K562 (cell line): ENCODE results near the gene GLIS1. TPM values are rescaled to one million over a fixed set of nuclear protein-coding genes. Genes with fewer than 3 reads are reported as not detected.

Source experiments
- ATAC-seq: fragments of 200-7000 bp; cut with Tn5 transposase; 3 replicates; pipeline ENCODE4 v1.9.1; 2020; ENCODE audit warnings: moderate library complexity
- BruUV-seq: library from RNA; stranded (reverse); fragments of 400-500 nt; replicated peaks from 2 replicates; lab custom pipeline; 2021; lab: Mats Ljungman, UMichigan
- CTCF ChIA-PET: fragments of 300-600 bp; formaldehyde crosslinking; extraction: SDS; loops from one replicate; lab custom pipeline; 2021; ENCODE audit warnings: low intra/inter-chr PET ratio; lab: Yijun Ruan, JAX
- POLR2A ChIA-PET: fragments of 300-600, 350-650 bp; sonication (Branson Sonifier 250); formaldehyde crosslinking; extraction: SDS; loops from one replicate; lab custom pipeline; 2021; ENCODE audit warnings: antibody characterized with exemption, inconsistent platforms; lab: Yijun Ruan, JAX
- DNase-seq, 4 experiments: peaks; one replicate each; pipeline versions ENCODE4 v3.0.0 to v3.0.0-alpha.2; 2011 to 2018; ENCODE audit warnings: low spot score in 3 of 4, mixed read lengths in 3 of 4; ENCODE audit errors: extremely low read depth in 1 of 4
- FAIRE-seq: peaks from 2 replicates; lab custom pipeline; 2011; peaks lifted over from hg19 to GRCh38; lab: Jason Lieb, UNC
- H2AFZ ChIP-seq: 2 replicates; pipeline ENCODE4 v1.6.0; 2011; ENCODE audit warnings: low read depth, low read length, control low read depth, inconsistent platforms
- H3K27ac ChIP-seq: fragments of 200-600 bp; 3 replicates; pipeline ENCODE4 v1.8.0; 2011; ENCODE audit warnings: low read depth, mild to moderate bottlenecking, control low read depth, inconsistent platforms, low read length, moderate library complexity, mixed read lengths; ENCODE audit errors: extremely low read depth
- H3K27me3 ChIP-seq, 2 experiments: fragments of 300-600 bp in 1 of 2; 2 replicates in 1 of 2; 3 replicates in 1 of 2; pipeline versions ENCODE4 v1.6.0 to v1.8.0; 2011; ENCODE audit warnings: inconsistent platforms in 2 of 2, low read length in 2 of 2, mild to moderate bottlenecking in 1 of 2, mixed read lengths in 1 of 2, moderate library complexity in 1 of 2; ENCODE audit not compliant: control insufficient read depth in 2 of 2, insufficient read depth in 2 of 2
- H3K36me3 ChIP-seq: fragments of 300-600 bp; 3 replicates; pipeline ENCODE4 v1.8.0; 2011; ENCODE audit warnings: mild to moderate bottlenecking, low read length, inconsistent platforms; ENCODE audit not compliant: control insufficient read depth, insufficient read depth
- H3K4me1 ChIP-seq, 2 experiments: fragments of 200-600 bp in 1 of 2; replicated peaks in 1 of 2; 2 replicates in 1 of 2; 3 replicates in 1 of 2; pipeline versions ENCODE4 v1.5.1 to v1.8.0; 2011; ENCODE audit warnings: inconsistent platforms in 2 of 2, low read length in 2 of 2, mild to moderate bottlenecking in 1 of 2, mixed read lengths in 1 of 2, moderate library complexity in 1 of 2; ENCODE audit not compliant: control insufficient read depth in 2 of 2, insufficient read depth in 2 of 2
- H3K4me2 ChIP-seq: 2 replicates; pipeline ENCODE4 v1.6.1; 2011; ENCODE audit warnings: low read length, control low read depth, inconsistent platforms, mixed read lengths; ENCODE audit not compliant: insufficient read depth
- H3K4me3 ChIP-seq: fragments of 200-600 bp; sonication (generic), shearing (Covaris generic); 2 replicates; pipeline ENCODE4 v1.5.1; 2016; ENCODE audit warnings: control low read depth, inconsistent platforms
- H3K79me2 ChIP-seq: fragments of 200-600 bp; 3 replicates; pipeline ENCODE4 v1.8.0; 2011; ENCODE audit warnings: low read length, inconsistent platforms; ENCODE audit not compliant: control insufficient read depth, insufficient read depth
- H3K9ac ChIP-seq, 2 experiments: 2 replicates each; pipeline versions ENCODE4 v1.6.0 to v1.6.1; 2011; ENCODE audit warnings: low read depth in 2 of 2, low read length in 2 of 2, control low read depth in 1 of 2, inconsistent platforms in 1 of 2, mild to moderate bottlenecking in 1 of 2, mixed read lengths in 1 of 2; ENCODE audit not compliant: insufficient read depth in 1 of 2
- H3K9me1 ChIP-seq: one replicate; pipeline ENCODE4 v1.6.0; 2011; ENCODE audit warnings: inconsistent platforms, mild to moderate bottlenecking, low read length, moderate library complexity; ENCODE audit not compliant: control insufficient read depth, insufficient read depth
- H3K9me3 ChIP-seq: replicated peaks from 2 replicates; pipeline ENCODE4 v1.5.1; 2011; ENCODE audit warnings: low read depth, low read length, inconsistent platforms; ENCODE audit not compliant: control insufficient read depth, insufficient read depth
- H4K20me1 ChIP-seq: replicated peaks from 2 replicates; pipeline ENCODE4 v1.6.1; 2011; ENCODE audit warnings: low read length, inconsistent platforms, mixed read lengths; ENCODE audit not compliant: control insufficient read depth, insufficient read depth
- CTCF ChIP-seq, 3 experiments: IDR thresholded peaks in 2 of 3; conservative IDR thresholded peaks in 1 of 3; 2 replicates each; pipeline ENCODE4 v1.5.1; 2011 to 2012; ENCODE audit warnings: low read length in 3 of 3, mild to moderate bottlenecking in 3 of 3, control low read depth in 2 of 3, improper control_type of control experiment in 1 of 3, inconsistent platforms in 1 of 3, low read depth in 1 of 3, mixed read lengths in 1 of 3, moderate library complexity in 1 of 3; ENCODE audit not compliant: insufficient read depth in 2 of 3
- RAD21 ChIP-seq, 2 experiments: fragments of 250-450 bp in 1 of 2; fragments of 450-650 bp in 1 of 2; sonication (Bioruptor Pico) in 1 of 2; formaldehyde crosslinking in 1 of 2; IDR thresholded peaks in 1 of 2; conservative IDR thresholded peaks in 1 of 2; 2 replicates each; pipeline versions ENCODE4 v1.4.0 to v1.8.0; 2020 to 2022; ENCODE audit warnings: mild to moderate bottlenecking in 2 of 2, moderate library complexity in 1 of 2
- ZNF79 ChIP-seq: fragments of 250-450 bp; sonication (Bioruptor Pico); IDR thresholded peaks from 2 replicates; pipeline ENCODE4 v1.4.0; 2020; ENCODE audit warnings: low read depth, mild to moderate bottlenecking, moderate library complexity
- ZZZ3 ChIP-seq: fragments of 450-650 bp; IDR thresholded peaks from 2 replicates; pipeline ENCODE4 v1.6.1; 2016; ENCODE audit warnings: antibody characterized with exemption, mild to moderate bottlenecking, moderate library complexity
- WGBS: fragments of 100-300 bp; shearing (Covaris generic); methylation state at CpG from one replicate; pipeline ENCODE4 v1.1.6; 2016; ENCODE audit warnings: low coverage, mixed read lengths; ENCODE audit not compliant: insufficient coverage; ENCODE audit errors: missing lambda C conversion rate; 5-methylcytosine and 5-hydroxymethylcytosine counted together
- in situ Hi-C: fragments of 300-500 bp; cut with MboI; formaldehyde crosslinking; loops from 4 replicates; pipeline ENCODE4 v1.15.0; 2018; ENCODE audit warnings: inconsistent platforms, mixed read lengths
- intact Hi-C: fragments of 100-400 bp; cut with micrococcal nuclease; formaldehyde crosslinking; loops from 2 replicates; pipeline ENCODE4 v1.14.2; 2022
- polyA plus RNA-seq, 8 experiments: library from polyadenylated mRNA; depleted of rRNA in 4 of 8; stranded (reverse) in 5 of 8; unstranded in 3 of 8; fragments of >200 nt; fragmentation: Nextera tagmentation in 2 of 8; fragmentation: Illumina TruSeq in 1 of 8; extraction: Ambion mirVana in 2 of 8; extraction: Trizol in 1 of 8; gene quantifications; 2 replicates each; pipeline versions ENCODE4 v1.2.1 to v1.2.3, GENCODE V29; 2011 to 2014; ENCODE audit warnings: inconsistent platforms in 1 of 8, missing spikeins in 1 of 8
- total RNA-seq, 7 experiments: library from RNA; depleted of rRNA in 6 of 7; stranded (reverse); fragments of >200 nt in 6 of 7; fragmentation: Illumina TruSeq in 2 of 7; extraction: Trizol in 2 of 7; gene quantifications; 2 replicates each; pipeline versions ENCODE4 v1.2.1 to v1.2.3, GENCODE V29; 2011 to 2021; ENCODE audit warnings: low replicate concordance in 1 of 7
- TF ChIP-seq, protein P1 (sequence below), 2 experiments: fragments of 150-350 bp in 1 of 2; IDR thresholded peaks; 2 replicates each; pipeline ENCODE4 v1.6.1; 2012 to 2016; ENCODE audit warnings: low read depth in 2 of 2, low read length in 2 of 2, mild to moderate bottlenecking in 1 of 2, moderate library complexity in 1 of 2

Gene GLIS1
- total and polyA plus RNA-seq, 9 of the 15 experiments (the other 6 are each of a cell fraction or from before 2014, with no cell fraction given), result not detected

DNA sequence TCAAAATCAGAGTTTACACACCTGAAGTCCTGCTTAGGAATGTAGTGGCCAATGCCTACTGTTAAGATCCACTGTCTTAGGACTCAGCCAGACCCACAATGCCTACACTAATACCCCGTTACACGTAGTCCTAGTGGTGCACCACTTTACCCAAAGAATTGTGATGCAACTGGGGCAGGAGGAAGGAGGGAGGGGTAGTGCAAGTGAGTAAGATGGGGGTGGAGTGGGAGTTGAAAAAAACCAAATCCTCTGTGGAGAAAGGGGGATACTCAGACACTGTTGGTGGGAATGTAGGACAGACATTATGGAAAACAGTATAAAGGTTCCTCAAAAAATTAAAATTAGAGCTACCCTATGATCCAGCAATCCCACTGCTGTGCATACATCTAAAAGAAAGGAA, 19.5 kb downstream of the GLIS1 start:
- FAIRE-seq, result no peak
- H3K9ac ChIP-seq, result no peak overlapping the region

GRCh38 chr1:53718443-53718842, 20.5 kb downstream of the GLIS1 start:
- CTCF ChIA-PET, result no interaction called here
- no peaks in the 10 kb centered on the region for H3K79me2 ChIP-seq
- no peak overlapping the region for H3K4me3 ChIP-seq
- peaks cover 14 to 45% of the 10 kb centered on the region in 2 experiments for H3K27me3 ChIP-seq
- no peaks in the 10 kb centered on the region for H3K36me3 ChIP-seq
- no peak for FAIRE-seq
- H4K20me1 ChIP-seq, result no peaks in the 10 kb centered on the region; the same call in 1 of the 2 replicates
- ATAC-seq, result no peak
- H3K4me2 ChIP-seq, result no peak overlapping the region
- no peak overlapping the region for H3K27ac ChIP-seq
- intact Hi-C loops (no loop called here), in situ Hi-C loops (no loop called here)
- no peak for DNase-seq
- no peaks in the 10 kb centered on the region for H3K9me1 ChIP-seq
- no peak overlapping the region for H2AFZ ChIP-seq
- no peaks in the 10 kb centered on the region for H3K9me3 ChIP-seq
- WGBS, result 0% methylated on average over 2 of the region's 2 CpGs
- TF ChIP-seq CTCF (IDR thresholded peaks at IDR 0.05 in 2 of 3, conservative IDR thresholded peaks at IDR 0.05 in 1 of 3; ENCODE audit: insufficient read depth in 2 of 3, low read depth in 1 of 3, low read length in 3 of 3) (peak in 1 of 3 experiments; percentile 17; a peak in 1 of 6 replicates), RAD21 (CRISPR knock-in tag; conservative IDR thresholded peaks at IDR 0.05 in 1 of 2, IDR thresholded peaks at IDR 0.05 in 1 of 2) (peak in 1 of 2 experiments; percentile 31; a peak in 3 of 4 replicates), ZZZ3 (no peak)
- TF ChIP-seq, protein P1, sequence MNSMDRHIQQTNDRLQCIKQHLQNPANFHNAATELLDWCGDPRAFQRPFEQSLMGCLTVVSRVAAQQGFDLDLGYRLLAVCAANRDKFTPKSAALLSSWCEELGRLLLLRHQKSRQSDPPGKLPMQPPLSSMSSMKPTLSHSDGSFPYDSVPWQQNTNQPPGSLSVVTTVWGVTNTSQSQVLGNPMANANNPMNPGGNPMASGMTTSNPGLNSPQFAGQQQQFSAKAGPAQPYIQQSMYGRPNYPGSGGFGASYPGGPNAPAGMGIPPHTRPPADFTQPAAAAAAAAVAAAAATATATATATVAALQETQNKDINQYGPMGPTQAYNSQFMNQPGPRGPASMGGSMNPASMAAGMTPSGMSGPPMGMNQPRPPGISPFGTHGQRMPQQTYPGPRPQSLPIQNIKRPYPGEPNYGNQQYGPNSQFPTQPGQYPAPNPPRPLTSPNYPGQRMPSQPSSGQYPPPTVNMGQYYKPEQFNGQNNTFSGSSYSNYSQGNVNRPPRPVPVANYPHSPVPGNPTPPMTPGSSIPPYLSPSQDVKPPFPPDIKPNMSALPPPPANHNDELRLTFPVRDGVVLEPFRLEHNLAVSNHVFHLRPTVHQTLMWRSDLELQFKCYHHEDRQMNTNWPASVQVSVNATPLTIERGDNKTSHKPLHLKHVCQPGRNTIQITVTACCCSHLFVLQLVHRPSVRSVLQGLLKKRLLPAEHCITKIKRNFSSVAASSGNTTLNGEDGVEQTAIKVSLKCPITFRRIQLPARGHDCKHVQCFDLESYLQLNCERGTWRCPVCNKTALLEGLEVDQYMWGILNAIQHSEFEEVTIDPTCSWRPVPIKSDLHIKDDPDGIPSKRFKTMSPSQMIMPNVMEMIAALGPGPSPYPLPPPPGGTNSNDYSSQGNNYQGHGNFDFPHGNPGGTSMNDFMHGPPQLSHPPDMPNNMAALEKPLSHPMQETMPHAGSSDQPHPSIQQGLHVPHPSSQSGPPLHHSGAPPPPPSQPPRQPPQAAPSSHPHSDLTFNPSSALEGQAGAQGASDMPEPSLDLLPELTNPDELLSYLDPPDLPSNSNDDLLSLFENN (IDR thresholded peaks at IDR 0.05; ENCODE audit: low read depth in 2 of 2, low read length in 2 of 2), result no peak
- POLR2A ChIA-PET, result no interaction called here
- no peaks in the 10 kb centered on the region for H3K4me1 ChIP-seq
- BruUV-seq, result no TSS peak
- H3K9ac ChIP-seq, result no peak overlapping the region

More for the DNA sequence above, 19.5 kb downstream of the GLIS1 start:
- CTCF ChIA-PET, result no interaction called here
- Histone ChIP-seq H3K4me2 (no peak overlapping the region), H2AFZ (no peak overlapping the region), H3K9me3 (no peaks in the 10 kb centered on the region), H3K9me1 (no peaks in the 10 kb centered on the region), H3K4me1 (no peaks in the 10 kb centered on the region), H4K20me1 (no peaks in the 10 kb centered on the region; the same call in 1 of the 2 replicates), H3K27ac (no peak overlapping the region), H3K27me3 (peaks cover 14 to 45% of the 10 kb centered on the region in 2 experiments), H3K4me3 (no peak overlapping the region), H3K79me2 (no peaks in the 10 kb centered on the region), H3K36me3 (no peaks in the 10 kb centered on the region)
- TF ChIP-seq ZNF79, result no peak
- POLR2A ChIA-PET, result interaction anchor here (1.3 kb wide), 1 partner anchor 56 kb away, joined by 3 read pairs; no protein-coding TSS in a partner anchor
- BruUV-seq, result no TSS peak
- DNase-seq, result no peak
- 0% methylated on average over 2 of the region's 2 CpGs for WGBS
- intact Hi-C loops, result no loop called here
- ATAC-seq, result no peak
- in situ Hi-C loops, result no loop called here
